Keratinocyte (primary cell): Measurements from ENCODE around the gene PPP1R26. TPM values are rescaled to one million over a fixed set of nuclear protein-coding genes. Genes with fewer than 3 reads are reported as not detected.

Experiments
- DNase-seq: peaks from one replicate; pipeline ENCODE4 v3.0.0-alpha.2; 2011; ENCODE audit warnings: low read depth, missing footprints, low spot score
- FAIRE-seq: peaks from 2 replicates; lab custom pipeline; 2011; peaks lifted over from hg19 to GRCh38; lab: Jason Lieb, UNC
- H2AFZ ChIP-seq: 2 replicates; pipeline ENCODE4 v1.6.0; 2012; ENCODE audit warnings: low read length, control low read depth, inconsistent platforms; ENCODE audit not compliant: control insufficient read depth
- H3K27ac ChIP-seq: 2 replicates; pipeline ENCODE4 v1.5.1; 2011; ENCODE audit warnings: low read length; ENCODE audit not compliant: control insufficient read depth, insufficient read depth
- H3K27me3 ChIP-seq: 3 replicates; pipeline ENCODE4 v1.6.0; 2011; ENCODE audit warnings: low read length; ENCODE audit not compliant: control insufficient read depth, insufficient read depth; ENCODE audit errors: extremely low read depth
- H3K36me3 ChIP-seq, 2 experiments: 2 replicates in 1 of 2; 3 replicates in 1 of 2; pipeline ENCODE4 v1.5.1; 2011; ENCODE audit warnings: low read length in 2 of 2, mild to moderate bottlenecking in 1 of 2; ENCODE audit not compliant: control insufficient read depth in 2 of 2, insufficient read depth in 2 of 2; ENCODE audit errors: extremely low read depth in 1 of 2
- H3K4me1 ChIP-seq: 3 replicates; pipeline ENCODE4 v1.5.1; 2011; ENCODE audit warnings: low read length; ENCODE audit not compliant: control insufficient read depth, insufficient read depth; ENCODE audit errors: extremely low read depth
- H3K4me2 ChIP-seq: 3 replicates; pipeline ENCODE4 v1.6.0; 2011; ENCODE audit warnings: low read depth, low read length; ENCODE audit not compliant: control insufficient read depth, insufficient read depth; ENCODE audit errors: extremely low read depth
- H3K4me3 ChIP-seq, 3 experiments: fragments of 200-600 bp in 1 of 3; sonication (generic) in 1 of 3; 2 replicates in 2 of 3; 3 replicates in 1 of 3; pipeline ENCODE4 v1.5.1; 2011 to 2016; ENCODE audit warnings: low read length in 3 of 3, mild to moderate bottlenecking in 3 of 3, control low read depth in 2 of 3, inconsistent platforms in 1 of 3, low read depth in 1 of 3, mixed read lengths in 1 of 3, mixed run types in 1 of 3, moderate library complexity in 1 of 3; ENCODE audit not compliant: control insufficient read depth in 2 of 3, insufficient read depth in 2 of 3; ENCODE audit errors: extremely low read depth in 1 of 3
- H3K79me2 ChIP-seq: 2 replicates; pipeline ENCODE4 v1.6.0; 2012; ENCODE audit warnings: low read length; ENCODE audit not compliant: control insufficient read depth, insufficient read depth
- H3K9ac ChIP-seq: 3 replicates; pipeline ENCODE4 v1.6.0; 2011; ENCODE audit warnings: low read length; ENCODE audit not compliant: control insufficient read depth, insufficient read depth; ENCODE audit errors: extremely low read depth
- H3K9me1 ChIP-seq: 3 replicates; pipeline ENCODE4 v1.6.0; 2011; ENCODE audit warnings: low read length; ENCODE audit not compliant: control insufficient read depth, insufficient read depth; ENCODE audit errors: extremely low read depth
- H3K9me3 ChIP-seq: 2 replicates; pipeline ENCODE4 v1.5.1; 2012; ENCODE audit warnings: low read depth, low read length; ENCODE audit not compliant: control insufficient read depth
- H4K20me1 ChIP-seq: 3 replicates; pipeline ENCODE4 v1.6.0; 2011; ENCODE audit warnings: low read length; ENCODE audit not compliant: control insufficient read depth, insufficient read depth; ENCODE audit errors: extremely low read depth
- CTCF ChIP-seq, 3 experiments: IDR thresholded peaks in 1 of 3; conservative IDR thresholded peaks in 1 of 3; optimal IDR thresholded peaks in 1 of 3; 2 replicates in 2 of 3; 3 replicates in 1 of 3; pipeline versions ENCODE3 to v1.5.1; 2011; ENCODE audit warnings: low read length in 3 of 3, mild to moderate bottlenecking in 3 of 3, moderate library complexity in 2 of 3, control low read depth in 1 of 3, inconsistent platforms in 1 of 3; ENCODE audit not compliant: insufficient read depth in 2 of 3; ENCODE audit errors: extremely low read depth in 1 of 3
- EZH2 ChIP-seq: IDR thresholded peaks from one replicate; pipeline ENCODE4 v1.6.1; 2012; ENCODE audit warnings: inconsistent platforms, mild to moderate bottlenecking, low read length, moderate library complexity
- dilution Hi-C: fragments of 300-500 bp; cut with MboI; formaldehyde crosslinking; loops from one replicate; pipeline ENCODE4 v1.7.0; 2020; ENCODE audit warnings: low sequenced_read_pairs; ENCODE audit not compliant: extremely low pct_ligation_motif_present
- polyA plus RNA-seq, 5 experiments: library from polyadenylated mRNA; depleted of rRNA in 3 of 5; stranded (reverse) in 3 of 5; stranded (forward) in 1 of 5; unstranded in 1 of 5; fragments of >200 nt; gene quantifications; 1 replicate in 1 of 5; 2 replicates in 3 of 5; 3 replicates in 1 of 5; pipeline versions ENCODE4 v1.2.1 to v1.2.3, GENCODE V29; 2011 to 2012; ENCODE audit warnings: missing spikeins in 2 of 5, low read depth in 1 of 5, low replicate concordance in 1 of 5

Gene PPP1R26
- polyA plus RNA-seq, 1 donor (not counting 4 experiments of a cell fraction or from before 2014, with no cell fraction given) = 4.3 TPM

GRCh38 chr9:135464181-135464580, 15.4 kb upstream of the PPP1R26 start:
- no peaks in the 10 kb centered on the region for H3K36me3 ChIP-seq
- TF ChIP-seq CTCF (optimal IDR thresholded peaks at IDR 0.05 in 1 of 3, IDR thresholded peaks at IDR 0.05 in 1 of 3, conservative IDR thresholded peaks at IDR 0.05 in 1 of 3; ENCODE audit: extremely low read depth in 1 of 3, insufficient read depth in 2 of 3, low read length in 3 of 3) = no peak
- no peak for TF ChIP-seq EZH2
- H3K9ac ChIP-seq = no peak overlapping the region

GRCh38 chr9:135468854-135469521, 10.6 kb upstream of the PPP1R26 start:
- FAIRE-seq (peak; percentile 80), DNase-seq (peak; percentile 48)
- Histone ChIP-seq H3K9me1 (no peaks in the 10 kb centered on the region), H3K27me3 (no peaks in the 10 kb centered on the region), H4K20me1 (no peaks in the 10 kb centered on the region), H3K4me3 (peak overlapping the region in 2 of 3 experiments; percentile 35 to 52), H3K79me2 (no peaks in the 10 kb centered on the region), H3K9me3 (no peaks in the 10 kb centered on the region), H3K4me1 (peaks cover 16% of the 10 kb centered on the region), H3K27ac (peak overlapping the region; percentile 76), H3K9ac (peak overlapping the region; percentile 26), H3K36me3 (no peaks in the 10 kb centered on the region), H3K4me2 (peak overlapping the region; percentile 85), H2AFZ (peak overlapping the region; percentile 63)
- dilution Hi-C loops = no loop called here
- no peak for TF ChIP-seq CTCF (optimal IDR thresholded peaks at IDR 0.05 in 1 of 3, IDR thresholded peaks at IDR 0.05 in 1 of 3, conservative IDR thresholded peaks at IDR 0.05 in 1 of 3; ENCODE audit: extremely low read depth in 1 of 3, insufficient read depth in 2 of 3, low read length in 3 of 3)
- TF ChIP-seq EZH2 = no peak

More at GRCh38 chr9:135464181-135464580, 15.4 kb upstream of the PPP1R26 start:
- no peaks in the 10 kb centered on the region for H3K79me2 ChIP-seq
- H3K4me2 ChIP-seq = no peak overlapping the region
- H4K20me1 ChIP-seq = no peaks in the 10 kb centered on the region
- DNase-seq (no peak), FAIRE-seq (no peak)
- H2AFZ ChIP-seq = no peak overlapping the region
- H3K9me3 ChIP-seq = no peaks in the 10 kb centered on the region
- H3K9me1 ChIP-seq = no peaks in the 10 kb centered on the region
- H3K4me3 ChIP-seq = no peak overlapping the region
- dilution Hi-C loops = no loop called here
- H3K4me1 ChIP-seq = peaks cover 24% of the 10 kb centered on the region
- H3K27me3 ChIP-seq = no peaks in the 10 kb centered on the region
- no peak overlapping the region for H3K27ac ChIP-seq
